ENCODE data around the gene PIK3R1. TPM values are rescaled to one million over a fixed set of nuclear protein-coding genes. Genes with fewer than 3 reads are reported as not detected.

The PIK3R1 gene
- total RNA-seq, 1 donor from 2014 or later: 27.4 TPM

DNA sequence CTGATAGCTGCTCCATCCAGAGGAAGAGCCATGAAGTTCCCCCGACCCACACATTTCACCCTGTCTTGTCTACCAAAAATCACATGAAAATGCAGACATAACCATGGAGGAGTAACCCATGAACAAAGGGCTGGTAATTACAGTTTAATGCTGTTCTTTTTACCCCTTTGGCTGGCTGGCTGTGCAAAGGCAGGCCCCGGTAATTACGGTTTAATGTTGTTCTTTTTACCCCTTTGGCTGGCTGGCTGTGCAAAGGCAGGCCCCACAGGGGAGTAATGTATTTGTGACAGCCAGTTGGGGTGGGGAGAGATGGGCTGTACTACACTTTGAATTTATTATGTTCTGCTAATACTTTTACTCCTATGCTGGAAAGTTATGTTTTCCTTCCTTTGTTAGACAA lies 41.7 kb downstream of the PIK3R1 start:
- TF ChIP-seq, protein P1, sequence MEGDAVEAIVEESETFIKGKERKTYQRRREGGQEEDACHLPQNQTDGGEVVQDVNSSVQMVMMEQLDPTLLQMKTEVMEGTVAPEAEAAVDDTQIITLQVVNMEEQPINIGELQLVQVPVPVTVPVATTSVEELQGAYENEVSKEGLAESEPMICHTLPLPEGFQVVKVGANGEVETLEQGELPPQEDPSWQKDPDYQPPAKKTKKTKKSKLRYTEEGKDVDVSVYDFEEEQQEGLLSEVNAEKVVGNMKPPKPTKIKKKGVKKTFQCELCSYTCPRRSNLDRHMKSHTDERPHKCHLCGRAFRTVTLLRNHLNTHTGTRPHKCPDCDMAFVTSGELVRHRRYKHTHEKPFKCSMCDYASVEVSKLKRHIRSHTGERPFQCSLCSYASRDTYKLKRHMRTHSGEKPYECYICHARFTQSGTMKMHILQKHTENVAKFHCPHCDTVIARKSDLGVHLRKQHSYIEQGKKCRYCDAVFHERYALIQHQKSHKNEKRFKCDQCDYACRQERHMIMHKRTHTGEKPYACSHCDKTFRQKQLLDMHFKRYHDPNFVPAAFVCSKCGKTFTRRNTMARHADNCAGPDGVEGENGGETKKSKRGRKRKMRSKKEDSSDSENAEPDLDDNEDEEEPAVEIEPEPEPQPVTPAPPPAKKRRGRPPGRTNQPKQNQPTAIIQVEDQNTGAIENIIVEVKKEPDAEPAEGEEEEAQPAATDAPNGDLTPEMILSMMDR (IDR thresholded peaks at IDR 0.05): no peak
- DNase-seq (ENCODE audit: extremely low spot score, unreplicated experiment): no peak
- Mint-ChIP-seq H3K36me3 (ENCODE audit: unreplicated experiment) (peaks cover 6% of the 10 kb centered on the region), H3K4me1 (ENCODE audit: unreplicated experiment) (peaks cover 34% of the 10 kb centered on the region), H3K27ac (ENCODE audit: unreplicated experiment) (no peak overlapping the region), H3K27me3 (ENCODE audit: unreplicated experiment) (no peaks in the 10 kb centered on the region), H3K9me3 (ENCODE audit: unreplicated experiment) (no peaks in the 10 kb centered on the region), H3K4me3 (ENCODE audit: unreplicated experiment) (no peak overlapping the region)

DNA sequence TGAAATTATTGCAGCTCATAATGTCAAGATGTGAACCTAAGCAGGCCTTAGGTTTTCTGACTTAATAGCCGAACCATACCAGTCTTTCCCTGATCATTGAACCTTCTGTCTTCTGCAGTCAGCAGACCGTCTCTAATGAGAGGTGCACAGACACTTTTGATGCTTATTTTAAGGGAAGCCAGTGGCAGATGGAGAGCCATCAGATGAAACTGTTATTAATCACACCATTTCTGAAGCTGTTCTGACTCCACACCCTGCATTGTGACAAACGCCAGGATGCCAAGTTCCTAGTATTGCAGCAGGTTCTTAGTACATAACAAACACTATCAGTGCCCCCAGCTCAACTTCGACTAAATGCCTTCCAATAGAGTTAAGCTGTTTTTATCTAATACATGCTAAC lies 43.0 kb downstream of the PIK3R1 start:
- DNase-seq (ENCODE audit: extremely low spot score, unreplicated experiment): no peak
- Mint-ChIP-seq H3K36me3 (ENCODE audit: unreplicated experiment) (peaks cover 6% of the 10 kb centered on the region), H3K9me3 (ENCODE audit: unreplicated experiment) (no peaks in the 10 kb centered on the region), H3K27me3 (ENCODE audit: unreplicated experiment) (no peaks in the 10 kb centered on the region), H3K4me3 (ENCODE audit: unreplicated experiment) (no peak overlapping the region), H3K27ac (ENCODE audit: unreplicated experiment) (no peak overlapping the region), H3K4me1 (ENCODE audit: unreplicated experiment) (peaks cover 27% of the 10 kb centered on the region)
- TF ChIP-seq, protein P1 (IDR thresholded peaks at IDR 0.05): no peak

DNA sequence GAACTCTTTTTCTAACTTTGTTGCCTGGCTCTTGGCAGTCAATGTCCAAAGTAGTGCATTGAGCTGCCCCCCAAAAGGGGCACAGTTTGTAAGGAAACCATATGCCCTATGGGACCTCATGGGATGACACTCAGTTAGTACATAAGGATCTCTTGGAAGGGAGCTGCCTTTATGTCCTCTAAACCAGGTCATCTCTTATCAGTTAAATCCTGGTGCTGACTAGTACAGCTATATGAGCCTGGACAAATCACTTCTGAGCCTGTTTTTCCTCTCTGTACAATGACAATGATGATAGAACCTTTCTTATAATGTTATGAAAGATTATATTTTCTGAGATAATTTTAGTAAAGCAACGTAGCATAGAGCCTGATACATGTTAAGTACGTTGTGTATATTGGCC lies 44.1 kb downstream of the PIK3R1 start:
- H3K36me3 Mint-ChIP-seq (ENCODE audit: unreplicated experiment): peaks cover 2% of the 10 kb centered on the region
- no peak overlapping the region for H3K27ac Mint-ChIP-seq (ENCODE audit: unreplicated experiment)
- DNase-seq (ENCODE audit: extremely low spot score, unreplicated experiment): no peak
- H3K4me1 Mint-ChIP-seq (ENCODE audit: unreplicated experiment): peaks cover 33% of the 10 kb centered on the region
- TF ChIP-seq, protein P1 (IDR thresholded peaks at IDR 0.05): no peak
- H3K27me3 Mint-ChIP-seq (ENCODE audit: unreplicated experiment): no peaks in the 10 kb centered on the region
- H3K9me3 Mint-ChIP-seq (ENCODE audit: unreplicated experiment): no peaks in the 10 kb centered on the region
- H3K4me3 Mint-ChIP-seq (ENCODE audit: unreplicated experiment): no peak overlapping the region

DNA sequence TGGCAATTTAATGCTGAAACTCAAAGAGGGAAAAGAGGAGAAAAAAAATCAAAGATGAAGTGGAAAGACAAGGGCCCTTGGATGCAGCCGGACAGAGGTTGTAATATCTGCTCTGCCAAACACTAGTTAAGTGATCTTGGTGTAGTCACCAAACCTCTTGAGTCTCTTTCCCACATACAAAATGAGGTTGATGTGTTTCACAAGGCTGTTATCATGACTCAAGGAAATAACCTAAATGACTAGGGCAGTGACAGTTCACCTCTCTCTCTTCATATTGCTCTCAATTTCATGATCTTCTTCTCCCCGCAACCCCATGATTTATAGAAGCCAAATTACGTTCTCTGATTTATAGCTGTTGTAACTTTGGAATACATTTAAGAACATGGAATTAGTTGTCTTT lies 44.9 kb downstream of the PIK3R1 start:
- Mint-ChIP-seq H3K4me3 (ENCODE audit: unreplicated experiment) (no peak overlapping the region), H3K27ac (ENCODE audit: unreplicated experiment) (no peak overlapping the region), H3K36me3 (ENCODE audit: unreplicated experiment) (peaks cover 2% of the 10 kb centered on the region), H3K4me1 (ENCODE audit: unreplicated experiment) (peaks cover 37% of the 10 kb centered on the region), H3K27me3 (ENCODE audit: unreplicated experiment) (no peaks in the 10 kb centered on the region), H3K9me3 (ENCODE audit: unreplicated experiment) (no peaks in the 10 kb centered on the region)
- TF ChIP-seq, protein P1 (IDR thresholded peaks at IDR 0.05): no peak
- no peak for DNase-seq (ENCODE audit: extremely low spot score, unreplicated experiment)

DNA sequence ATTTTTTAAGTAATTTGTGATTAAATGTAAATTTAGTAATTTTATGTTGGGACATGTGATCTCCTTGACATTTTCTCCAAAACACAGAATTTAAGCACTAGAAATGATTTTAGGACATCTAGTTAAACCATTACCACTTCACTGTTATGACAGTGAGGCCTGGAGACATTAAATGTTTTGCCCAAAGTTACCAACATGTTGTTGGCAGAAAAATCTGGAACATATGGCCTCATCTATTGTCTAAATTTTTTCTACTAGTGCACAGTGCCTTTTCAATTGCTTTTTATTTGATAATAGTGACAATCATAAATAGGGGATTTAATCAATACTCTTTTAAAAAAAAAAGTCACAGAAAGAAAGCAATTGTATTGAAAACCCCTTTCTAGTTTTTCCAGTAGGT lies 45.6 kb downstream of the PIK3R1 start:
- Mint-ChIP-seq H3K27ac (ENCODE audit: unreplicated experiment) (no peak overlapping the region), H3K4me3 (ENCODE audit: unreplicated experiment) (no peak overlapping the region), H3K9me3 (ENCODE audit: unreplicated experiment) (no peaks in the 10 kb centered on the region), H3K36me3 (ENCODE audit: unreplicated experiment) (peaks cover 2% of the 10 kb centered on the region), H3K27me3 (ENCODE audit: unreplicated experiment) (no peaks in the 10 kb centered on the region), H3K4me1 (ENCODE audit: unreplicated experiment) (peaks cover 42% of the 10 kb centered on the region)
- DNase-seq (ENCODE audit: extremely low spot score, unreplicated experiment): no peak
- TF ChIP-seq, protein P1 (IDR thresholded peaks at IDR 0.05): no peak

Measured in osteocyte (in vitro differentiated cells).